HS-5 (cell line): ENCODE measurements around the gene BRSK1.
"Not testable (repeated sequence)": the region's sequence is repeated elsewhere in the genome, so short reads cannot be mapped to it uniquely, and the experiment has no call there.

Source experiments
- DNase-seq: peaks from one replicate; pipeline ENCODE4 v3.0.0-alpha.2; 2012; ENCODE audit warnings: low read depth

Gene BRSK1

DNA sequence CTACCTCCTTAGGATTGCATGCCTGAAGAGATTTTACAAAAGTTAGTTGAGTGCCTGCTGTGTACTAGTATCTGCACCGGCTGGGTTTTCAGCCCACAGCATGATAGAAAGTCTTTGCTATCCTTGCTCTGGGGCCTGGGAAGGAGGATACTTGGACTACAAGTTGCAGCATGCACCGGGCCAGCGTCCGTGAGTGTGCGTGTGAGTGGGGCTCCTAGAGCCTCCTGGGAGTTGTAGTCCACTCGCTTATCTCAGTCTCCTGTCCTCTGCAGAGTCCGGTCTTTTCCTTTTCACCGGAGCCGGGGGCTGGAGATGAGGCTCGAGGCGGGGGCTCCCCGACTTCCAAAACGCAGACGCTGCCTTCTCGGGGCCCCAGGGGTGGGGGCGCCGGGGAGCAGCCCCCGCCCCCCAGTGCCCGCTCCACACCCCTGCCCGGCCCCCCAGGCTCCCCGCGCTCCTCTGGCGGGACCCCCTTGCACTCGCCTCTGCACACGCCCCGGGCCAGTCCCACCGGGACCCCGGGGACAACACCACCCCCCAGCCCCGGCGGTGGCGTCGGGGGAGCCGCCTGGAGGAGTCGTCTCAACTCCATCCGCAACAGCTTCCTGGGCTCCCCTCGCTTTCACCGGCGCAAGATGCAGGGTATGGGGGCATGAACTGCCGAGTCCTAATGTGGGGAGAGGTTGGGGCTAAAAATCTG, 20.6 kb downstream of the BRSK1 start:
- no peak for DNase-seq

DNA sequence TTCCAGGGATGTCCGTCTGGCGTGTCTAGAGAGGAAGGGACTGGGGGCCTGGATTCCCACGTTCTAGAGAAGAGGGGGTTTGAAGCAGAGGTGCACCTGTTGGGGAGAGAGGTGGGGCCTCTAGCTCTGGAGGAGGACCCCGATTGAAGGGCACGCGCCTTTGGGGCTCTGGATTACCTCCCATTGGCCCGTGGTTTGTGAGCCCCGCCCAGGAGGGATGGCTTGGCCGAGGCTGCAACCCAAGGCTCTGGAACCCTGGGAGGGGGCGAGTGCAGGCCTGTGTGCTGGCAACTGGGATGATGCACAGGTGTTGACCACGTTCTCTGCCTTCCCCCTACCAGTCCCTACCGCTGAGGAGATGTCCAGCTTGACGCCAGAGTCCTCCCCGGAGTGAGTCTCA, 21.2 kb downstream of the BRSK1 start:
- no peak for DNase-seq

DNA sequence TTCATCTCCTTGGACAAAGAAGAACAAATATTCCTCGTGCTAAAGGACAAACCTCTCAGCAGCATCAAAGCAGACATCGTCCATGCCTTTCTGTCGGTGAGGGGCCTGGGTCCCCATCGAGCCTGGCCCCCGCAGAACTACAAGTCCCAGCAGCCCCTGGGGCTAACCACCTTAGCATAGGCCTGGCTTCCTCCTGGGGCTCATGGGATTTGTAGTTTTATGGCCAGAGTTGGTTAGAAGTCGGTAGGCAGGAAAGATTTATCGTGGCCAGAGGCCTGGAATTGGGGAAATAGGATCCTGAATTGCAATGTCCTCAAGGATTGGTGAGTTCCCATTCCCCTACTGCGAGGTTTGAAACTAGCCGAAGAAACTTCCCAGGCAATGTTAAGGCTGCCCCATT, 21.7 kb downstream of the BRSK1 start:
- no peak for DNase-seq

DNA sequence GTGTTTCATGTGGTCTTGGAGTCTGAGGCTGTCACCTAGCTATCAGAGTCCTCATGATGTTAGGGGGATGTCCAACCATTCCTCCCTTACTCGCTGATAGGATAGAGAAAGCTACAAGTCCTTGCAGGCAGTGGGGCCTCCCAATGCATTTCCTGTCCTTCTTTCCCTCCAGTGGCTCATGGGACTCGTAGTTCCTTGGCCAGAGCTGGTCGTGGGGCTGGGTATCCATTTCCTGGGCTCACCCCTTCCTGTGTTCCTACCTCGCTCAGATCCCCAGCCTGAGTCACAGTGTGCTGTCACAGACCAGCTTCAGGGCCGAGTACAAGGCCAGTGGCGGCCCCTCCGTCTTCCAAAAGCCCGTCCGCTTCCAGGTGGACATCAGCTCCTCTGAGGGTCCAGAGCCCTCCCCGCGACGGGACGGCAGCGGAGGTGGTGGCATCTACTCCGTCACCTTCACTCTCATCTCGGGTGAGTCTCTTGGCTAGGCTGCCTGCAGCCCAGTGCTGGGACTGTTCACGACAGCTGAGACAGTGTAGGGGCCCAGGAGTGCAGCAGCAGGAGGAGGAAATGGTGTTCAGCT, 22.3 kb downstream of the BRSK1 start:
- DNase-seq = no peak

DNA sequence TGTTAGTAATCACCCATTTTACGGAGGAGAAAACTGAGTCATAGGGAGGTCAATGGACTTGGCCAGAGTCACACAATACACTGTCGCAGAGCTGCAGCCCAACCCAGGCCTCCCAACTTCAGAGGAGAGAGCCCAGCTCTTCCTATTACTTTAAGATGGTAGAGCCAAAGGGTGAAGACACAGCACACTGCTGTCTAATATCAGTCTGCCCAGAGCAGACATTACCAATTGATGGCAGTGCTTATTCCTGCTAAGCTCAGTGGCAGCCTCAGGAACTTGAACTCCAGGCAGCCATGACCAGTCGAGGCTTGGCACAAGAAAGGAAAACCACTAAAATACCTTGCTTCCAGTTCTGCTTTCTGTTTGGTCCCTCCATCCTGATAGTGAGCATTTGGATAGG, 22.9 kb downstream of the BRSK1 start:
- DNase-seq = no peak

DNA sequence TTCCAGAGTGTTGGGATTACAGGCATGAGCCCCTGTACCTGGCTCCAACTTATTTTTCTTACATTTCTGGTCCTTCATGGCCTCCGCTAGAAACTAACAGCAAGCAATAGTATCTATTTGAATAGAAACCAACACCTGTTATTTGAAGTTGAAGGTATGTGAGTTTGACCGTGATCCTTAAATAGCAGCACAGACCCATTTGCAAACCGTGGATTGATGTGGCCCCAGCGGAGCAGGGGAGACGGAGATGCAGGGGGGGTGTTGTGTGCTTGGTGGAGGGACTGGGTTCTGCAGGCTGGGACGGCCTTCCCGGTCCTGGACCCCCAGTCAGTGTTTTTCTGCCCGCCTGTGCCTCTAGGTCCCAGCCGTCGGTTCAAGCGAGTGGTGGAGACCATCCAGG, 24.5 kb downstream of the BRSK1 start:
- DNase-seq = no peak

DNA sequence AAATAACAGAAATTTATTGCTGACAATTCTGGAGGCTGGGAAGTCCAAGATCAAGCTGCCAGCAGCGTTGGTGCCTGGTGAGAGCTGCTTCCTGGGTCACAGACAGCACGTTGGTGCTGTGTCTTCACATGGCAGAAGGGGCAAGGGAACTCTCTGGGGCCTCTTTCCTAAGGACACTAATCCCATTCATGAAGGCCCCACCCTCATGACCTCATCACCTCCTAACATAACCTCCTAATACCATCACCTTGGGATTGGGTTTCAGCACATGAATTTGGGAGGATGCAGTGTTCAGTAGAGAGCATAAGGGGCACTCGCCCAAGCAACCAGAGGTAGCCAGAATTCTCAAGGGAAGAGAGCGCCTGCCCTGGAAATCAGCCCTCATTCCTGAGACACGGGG, 25.7 kb downstream of the BRSK1 start:
- no peak for DNase-seq

DNA sequence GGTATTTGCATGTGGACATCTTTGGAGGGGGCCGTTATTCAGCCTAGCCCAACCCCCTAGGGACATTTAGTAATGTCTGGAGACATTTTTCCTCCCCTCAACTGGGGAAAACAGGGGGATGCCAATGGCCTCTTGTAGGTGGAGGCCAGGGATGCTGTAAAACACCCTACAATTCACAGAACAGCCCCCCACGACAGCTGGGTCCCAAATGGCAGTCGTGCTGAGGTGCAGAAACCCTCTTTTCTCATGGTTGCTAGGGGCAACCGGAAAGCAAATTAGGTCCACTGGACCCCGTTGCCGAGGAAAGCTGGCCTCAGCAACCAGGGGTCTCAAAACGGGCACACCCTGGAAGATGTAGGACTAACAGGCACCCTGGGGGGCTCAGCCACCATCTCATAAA, 26.7 kb downstream of the BRSK1 start:
- DNase-seq = no peak

DNA sequence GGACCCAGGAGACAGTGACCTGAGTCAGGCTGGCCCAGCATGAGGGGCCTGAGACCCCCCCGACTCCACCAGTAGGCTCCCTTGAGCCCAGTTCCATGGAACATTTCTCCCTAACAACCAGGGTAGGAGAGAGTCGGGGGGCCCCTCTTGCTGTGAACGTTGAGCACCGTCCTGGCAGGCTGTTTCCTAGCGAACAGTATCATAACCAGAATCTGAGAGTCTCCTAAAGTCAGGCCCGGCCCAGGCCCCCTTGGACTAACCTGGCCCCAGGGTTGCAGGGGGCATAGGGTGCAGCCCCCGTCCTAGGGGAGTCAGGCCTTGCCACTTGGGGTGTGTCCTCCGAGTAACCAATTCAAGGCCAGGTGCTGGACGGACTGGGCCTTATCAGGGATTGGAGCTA, 27.6 kb downstream of the BRSK1 start:
- no peak for DNase-seq

DNA sequence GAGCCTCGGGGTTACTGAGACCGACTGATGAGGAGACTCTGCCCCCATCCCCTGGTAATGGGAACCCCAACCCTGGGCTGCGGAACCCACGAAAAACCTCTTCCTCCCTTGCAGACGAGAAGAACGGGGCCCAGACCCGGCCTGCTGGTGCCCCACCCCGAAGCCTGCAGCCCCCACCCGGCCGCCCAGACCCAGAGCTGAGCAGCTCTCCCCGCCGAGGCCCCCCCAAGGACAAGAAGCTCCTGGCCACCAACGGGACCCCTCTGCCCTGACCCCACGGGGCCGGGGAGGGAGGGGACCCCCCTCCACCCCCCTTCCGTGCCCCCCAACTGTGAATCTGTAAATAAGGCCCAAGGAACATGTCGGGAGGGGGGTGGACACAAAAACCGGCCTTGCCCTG, 28.0 kb downstream of the BRSK1 start:
- no peak for DNase-seq

DNA sequence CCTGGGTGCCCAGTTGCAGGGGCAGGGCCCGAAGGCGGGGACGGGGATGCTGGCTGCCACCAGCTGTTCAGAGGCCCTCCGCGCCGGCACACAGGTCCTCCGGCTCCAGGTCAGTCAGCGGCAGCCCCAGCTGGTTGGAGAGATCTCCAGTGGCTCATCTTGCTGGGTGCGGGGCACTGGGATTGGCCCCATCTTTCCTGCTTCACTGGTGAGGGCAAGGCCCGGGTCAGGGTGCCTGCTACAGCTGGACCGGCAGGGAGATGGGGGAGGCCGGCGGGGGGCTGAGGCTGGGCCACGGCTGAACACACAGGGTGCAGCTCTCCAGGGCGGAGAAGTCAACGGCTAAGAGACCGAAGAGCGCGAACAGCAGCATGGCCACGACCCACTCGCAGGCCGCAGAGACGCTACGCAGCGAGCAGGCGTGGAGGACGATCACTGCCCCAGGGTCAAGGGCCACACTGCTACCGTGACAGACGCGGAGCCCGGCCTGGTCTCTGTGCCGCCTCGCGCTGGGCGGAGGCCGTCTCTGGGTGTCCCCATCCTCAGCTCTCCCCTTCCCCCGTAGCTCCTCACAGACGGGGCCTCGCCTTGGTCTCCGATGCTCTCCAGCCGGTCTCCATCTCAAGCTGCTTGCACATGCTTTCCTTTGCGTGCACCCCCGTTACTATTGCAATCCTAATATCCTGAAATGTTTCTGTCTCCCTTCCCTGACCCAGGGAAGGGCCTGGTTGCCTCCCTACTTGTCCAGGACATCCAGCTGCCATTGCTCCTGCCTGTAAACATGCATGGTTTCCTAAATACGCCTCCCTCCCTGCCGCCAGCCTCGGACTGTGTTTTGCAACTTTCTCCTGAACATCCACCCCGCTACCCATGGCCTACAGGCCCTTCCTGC, 29.1 kb downstream of the BRSK1 start:
- DNase-seq = no peak

DNA sequence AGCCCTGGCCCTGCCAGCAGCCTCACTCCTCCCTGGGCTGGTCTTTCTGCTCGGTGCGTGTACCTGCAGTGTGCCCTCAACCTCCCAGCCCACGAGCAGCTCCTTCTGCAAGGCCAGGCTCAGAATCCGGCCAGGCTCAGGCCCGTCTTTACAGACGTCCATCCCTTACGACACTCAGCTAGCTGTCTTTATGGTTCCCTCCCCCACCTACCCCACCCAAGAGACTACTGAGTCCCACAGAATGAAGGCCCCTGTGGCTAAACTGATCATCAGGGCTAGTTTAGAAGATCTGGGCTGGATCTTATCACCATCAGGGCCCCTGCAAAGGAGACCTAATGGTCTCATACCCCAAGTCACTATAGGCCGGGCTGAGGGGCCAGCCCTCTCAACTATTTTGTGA, 30.6 kb downstream of the BRSK1 start:
- no peak for DNase-seq

DNA sequence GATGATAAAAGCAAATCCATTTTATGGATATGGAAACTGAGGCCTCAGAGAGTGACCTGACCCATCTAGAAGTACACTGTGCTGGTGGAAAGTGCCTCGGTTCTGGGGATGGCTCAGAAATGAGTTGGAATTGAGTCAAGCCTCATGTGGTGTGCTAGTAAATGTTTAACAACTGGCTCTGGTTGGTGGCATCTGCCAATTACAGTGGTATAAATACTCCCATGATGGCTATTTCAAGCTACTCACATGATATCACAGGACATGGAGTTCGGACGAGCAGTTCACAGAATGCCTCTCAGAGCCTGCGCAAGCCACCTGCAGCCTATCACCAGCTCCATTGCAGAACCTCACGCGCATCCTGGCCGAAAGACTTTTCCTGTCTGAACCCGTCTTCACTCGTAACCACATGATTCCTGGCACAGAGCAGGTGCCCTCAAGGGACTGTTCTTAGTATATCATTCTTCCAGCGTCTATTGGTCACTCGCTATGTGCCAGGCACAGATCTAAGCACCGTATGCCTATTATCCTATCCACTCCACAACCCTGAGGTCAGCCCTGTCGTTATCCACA, 32.2 kb downstream of the BRSK1 start:
- no peak for DNase-seq

DNA sequence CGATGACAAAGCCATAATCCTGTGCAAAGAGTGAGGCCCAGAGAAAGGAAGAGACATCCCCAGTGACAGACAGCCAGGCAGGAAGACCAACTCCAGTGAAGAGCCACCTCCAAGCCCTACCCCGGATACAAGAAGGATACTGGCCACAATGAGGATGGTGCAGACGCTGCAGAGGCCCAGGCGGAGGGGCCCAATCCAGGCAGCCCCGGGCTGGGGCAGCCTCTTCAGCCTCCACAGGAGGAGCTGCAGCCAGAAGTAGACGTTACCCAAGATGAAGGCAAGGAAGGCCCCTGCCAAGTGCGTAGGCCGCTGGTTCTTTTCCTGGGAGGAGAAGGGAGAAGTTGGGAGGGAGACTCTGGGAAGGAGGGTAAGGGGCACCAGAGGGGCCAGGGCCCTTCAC, 32.8 kb downstream of the BRSK1 start:
- no peak for DNase-seq

DNA sequence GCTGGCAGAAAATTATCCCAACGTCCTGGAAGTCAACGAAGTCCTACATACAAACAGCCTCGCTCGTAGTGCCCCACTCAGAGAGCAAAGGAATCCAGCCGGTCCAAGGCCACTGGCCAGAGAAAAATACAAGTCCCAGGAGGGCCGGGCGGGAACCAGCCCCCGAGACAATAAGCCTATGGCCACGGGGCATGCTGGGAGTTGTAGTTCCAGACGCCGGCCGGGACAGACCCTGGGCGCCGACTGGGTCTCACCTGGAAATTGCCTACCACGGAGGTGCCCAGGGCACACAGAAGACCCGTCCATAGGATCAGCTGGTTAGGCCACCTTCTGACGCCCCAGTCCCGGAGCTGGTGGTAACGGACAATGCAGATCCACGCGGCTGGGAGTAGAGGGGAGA, 36.0 kb downstream of the BRSK1 start:
- no peak for DNase-seq

DNA sequence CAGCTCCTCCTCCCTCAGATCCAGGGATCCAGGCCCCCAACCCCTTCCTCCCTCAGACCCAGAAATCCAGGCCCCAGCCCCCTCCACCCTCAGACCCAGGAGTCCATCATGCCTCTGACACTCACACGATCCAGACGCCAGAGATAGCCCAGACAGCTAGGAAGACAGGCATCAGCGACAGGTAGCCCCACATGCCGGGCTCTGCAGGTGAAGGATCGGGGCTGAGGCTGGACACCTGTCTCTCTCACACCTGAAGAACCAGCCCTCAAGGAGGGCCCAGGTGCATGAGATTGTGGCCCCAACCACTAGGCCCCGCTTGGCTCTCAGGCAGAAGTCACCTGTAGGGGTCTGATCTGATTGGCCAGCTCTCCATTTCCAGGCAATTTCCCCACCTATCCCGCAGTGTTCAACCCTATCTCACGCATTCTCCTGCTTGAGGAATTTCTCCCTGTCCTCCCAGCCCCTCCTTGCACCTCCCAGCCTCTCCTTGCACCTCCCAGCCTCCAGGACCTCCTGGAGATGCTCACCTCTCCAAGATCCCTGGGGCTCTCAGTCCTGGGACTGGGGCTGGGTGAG, 37.1 kb downstream of the BRSK1 start:
- no peak for DNase-seq

DNA sequence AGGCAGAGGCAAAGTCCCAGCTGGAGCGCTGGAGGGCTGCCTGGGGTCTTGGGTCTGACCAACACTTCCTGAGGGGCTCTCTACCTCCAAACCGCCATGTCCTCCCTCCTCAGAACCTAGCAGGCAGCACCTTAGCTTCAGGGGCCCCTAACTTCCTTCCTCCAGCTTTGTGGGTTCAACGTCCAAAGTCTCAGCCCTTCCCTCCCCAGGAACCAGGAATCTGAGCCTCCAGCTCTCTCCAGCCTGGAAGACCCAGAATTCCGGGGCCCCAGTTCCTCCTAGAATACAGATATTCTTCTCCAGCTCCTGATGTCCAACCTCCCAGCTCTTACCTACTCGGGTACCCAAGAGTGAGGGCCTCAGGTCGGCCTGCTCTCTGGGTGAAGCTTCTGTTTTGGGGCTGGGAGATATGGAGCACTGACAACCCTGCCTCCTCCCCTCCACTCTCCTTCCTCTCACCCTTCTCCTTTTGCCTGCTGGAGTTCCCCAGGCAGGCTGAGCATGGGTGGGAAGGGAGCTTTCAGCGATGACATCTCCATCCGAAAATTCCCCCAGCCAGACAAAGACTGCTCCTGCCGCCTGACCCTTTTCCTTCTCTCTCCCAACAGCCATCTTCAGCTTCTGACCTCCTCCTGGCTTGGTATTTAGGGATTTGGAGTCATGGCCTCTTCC, 37.8 kb downstream of the BRSK1 start:
- DNase-seq = no peak

DNA sequence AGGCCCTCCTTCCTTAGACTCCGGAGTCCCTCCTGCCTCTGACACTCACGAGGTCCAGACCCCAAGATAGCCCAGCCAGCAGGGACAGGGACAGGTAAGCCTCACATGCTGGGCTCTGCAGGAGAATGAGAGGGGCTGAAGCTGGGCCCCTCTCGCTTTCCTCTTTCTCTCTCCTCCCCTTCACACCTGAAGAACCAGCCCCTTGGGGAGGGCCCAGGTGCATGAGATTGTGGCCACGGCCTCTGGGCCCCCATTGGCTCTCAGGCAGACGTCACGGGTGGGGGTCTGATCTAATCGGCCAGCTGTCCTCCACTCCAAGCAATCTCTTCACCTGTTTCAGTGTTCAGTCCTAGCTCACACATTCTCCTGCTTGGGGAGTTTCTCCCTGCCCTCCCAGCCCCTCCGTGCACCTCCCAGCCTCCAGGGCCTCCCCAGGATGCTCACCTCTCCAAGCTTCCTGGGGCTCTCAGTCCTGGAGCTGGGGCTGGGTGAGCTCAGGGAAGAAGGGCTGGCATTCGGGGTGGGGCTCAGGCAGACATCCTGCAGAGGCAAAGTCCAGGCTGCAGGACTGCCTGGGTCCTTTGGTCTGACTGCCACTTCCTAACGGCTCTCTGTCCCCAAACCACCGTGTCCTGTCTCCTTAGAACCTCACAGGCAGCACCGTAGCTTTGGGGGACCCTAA, 38.5 kb downstream of the BRSK1 start:
- DNase-seq = no peak

DNA sequence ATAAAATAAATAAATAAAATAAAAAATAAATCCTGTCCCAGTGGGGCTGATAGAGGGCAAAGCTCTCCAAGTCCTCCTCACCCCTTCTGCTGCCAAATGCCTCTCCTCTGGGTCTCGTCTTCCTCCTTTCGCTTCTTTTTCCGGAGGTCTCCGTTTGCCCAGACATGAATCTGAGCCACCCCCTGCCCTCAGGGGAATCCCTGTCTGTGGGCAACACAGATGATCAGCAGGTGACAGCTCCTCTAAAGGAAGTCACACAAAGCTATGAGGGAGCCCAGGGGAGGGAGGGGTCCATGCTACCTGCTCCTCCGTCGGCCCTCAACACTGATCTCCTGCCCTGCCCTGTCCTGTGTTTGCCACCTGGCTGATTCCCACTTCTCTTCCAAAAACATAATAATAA, 40.9 kb downstream of the BRSK1 start:
- no peak for DNase-seq

DNA sequence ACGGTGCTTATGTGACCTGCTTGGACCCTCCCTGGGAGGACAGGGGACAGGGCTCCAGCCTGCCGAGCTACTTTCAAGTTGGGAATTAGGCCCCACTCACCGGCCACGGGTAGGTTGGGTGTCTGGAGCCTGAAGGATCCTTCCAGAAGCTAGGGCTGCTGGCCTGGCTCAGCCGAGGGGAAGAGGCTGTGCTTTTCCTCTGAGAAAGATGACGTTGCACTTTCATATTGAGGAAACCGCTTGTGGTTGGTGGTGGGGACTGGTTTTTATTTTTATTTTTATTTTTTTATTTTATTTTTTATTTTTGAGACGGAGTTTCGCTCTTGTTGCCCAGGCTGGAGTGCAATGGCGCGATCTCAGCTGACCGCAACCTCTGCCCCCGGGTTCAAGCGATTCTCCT, 41.4 kb downstream of the BRSK1 start, which contains the start of gene TMEM150B:
TMEM150B (minus strand) TSS at position 170 of the 400 bp plus-strand sequence. CDS start 4,305 bp downstream, outside the sequence.
- DNase-seq = no peak

DNA sequence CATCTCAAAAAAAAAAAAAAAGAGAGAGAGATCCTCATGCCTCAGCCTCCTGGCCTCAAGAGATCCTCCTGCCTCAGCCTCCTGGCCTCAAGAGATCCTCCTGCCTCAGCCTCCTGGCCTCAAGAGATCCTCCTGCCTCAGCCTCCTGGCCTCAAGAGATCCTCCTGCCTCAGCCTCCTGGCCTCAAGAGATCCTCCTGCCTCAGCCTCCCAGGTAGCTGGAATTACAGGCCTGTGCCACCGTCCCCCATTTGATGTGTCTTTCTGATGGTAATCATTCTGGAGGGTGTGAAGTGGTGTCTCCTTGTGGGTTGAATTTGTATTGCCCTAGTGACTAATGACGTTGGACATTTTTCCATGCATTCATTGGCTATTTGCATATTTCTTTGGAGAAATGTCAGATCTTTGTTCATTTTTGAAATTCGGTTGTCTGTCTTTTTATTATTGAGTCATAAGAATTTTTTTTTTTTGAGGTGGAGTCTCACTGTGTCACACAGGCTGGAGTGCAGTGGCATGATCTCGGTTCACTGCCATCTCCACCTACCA, 45.0 kb downstream of the BRSK1 start:
- not testable (repeated sequence) for DNase-seq
